ENCODE results near the gene TPM1. TPM values are rescaled to one million over a fixed set of nuclear protein-coding genes. Genes with fewer than 3 reads are reported as not detected.

TPM1 gene
- total RNA-seq, 1 donor from 2014 or later = 229 TPM

DNA sequence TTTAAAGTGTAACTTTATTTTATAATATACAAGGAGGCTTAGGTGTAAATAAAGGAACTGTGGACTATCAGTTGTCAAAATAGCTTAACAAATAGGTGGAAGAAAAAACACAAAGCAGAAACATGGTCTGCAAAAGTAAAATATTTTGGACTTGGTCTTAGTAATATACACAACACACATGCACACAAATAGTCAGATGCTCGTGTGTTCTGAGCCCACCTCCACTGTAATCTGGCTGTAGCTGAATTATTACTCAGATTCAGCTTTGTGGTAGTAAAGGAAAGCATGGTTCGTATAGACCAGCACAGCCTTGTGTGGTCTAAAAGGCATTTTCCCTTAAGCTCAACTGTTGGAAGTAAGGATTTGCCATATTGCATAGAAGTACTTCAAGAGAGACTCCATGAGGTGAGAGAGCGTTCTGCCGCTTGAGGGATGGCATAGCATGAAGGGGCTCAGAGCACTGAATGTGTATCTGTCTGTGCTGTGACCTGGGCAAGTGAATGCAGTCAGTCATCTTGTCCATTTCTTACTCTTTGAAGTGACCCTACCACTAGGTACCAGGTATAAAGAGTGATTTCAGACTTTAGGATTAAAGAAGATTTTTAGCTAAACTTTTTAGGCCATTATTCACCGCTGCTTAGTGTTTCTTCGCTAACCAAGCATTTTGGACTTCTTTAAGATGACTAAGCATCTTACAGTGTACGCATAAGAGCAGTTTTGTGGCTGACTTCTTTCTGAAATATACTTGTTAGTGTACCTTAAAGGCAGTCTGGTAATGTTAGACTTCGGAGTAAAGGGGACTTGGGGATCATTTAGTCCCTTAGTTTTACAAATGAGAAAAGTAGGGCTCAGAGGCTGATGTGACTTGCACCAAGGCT, 15.2 kb downstream of the TPM1 start:
- Histone ChIP-seq H3K4me3 (no peak overlapping the region), H3K27me3 (no peaks in the 10 kb centered on the region), H3K9me3 (no peaks in the 10 kb centered on the region), H3K36me3 (peaks cover 62% of the 10 kb centered on the region), H3K27ac (no peak overlapping the region), H3K4me1 (peaks cover 42% of the 10 kb centered on the region)
- intact Hi-C loops (cut with DNase I) = no loop called here
- TF ChIP-seq, protein P1, sequence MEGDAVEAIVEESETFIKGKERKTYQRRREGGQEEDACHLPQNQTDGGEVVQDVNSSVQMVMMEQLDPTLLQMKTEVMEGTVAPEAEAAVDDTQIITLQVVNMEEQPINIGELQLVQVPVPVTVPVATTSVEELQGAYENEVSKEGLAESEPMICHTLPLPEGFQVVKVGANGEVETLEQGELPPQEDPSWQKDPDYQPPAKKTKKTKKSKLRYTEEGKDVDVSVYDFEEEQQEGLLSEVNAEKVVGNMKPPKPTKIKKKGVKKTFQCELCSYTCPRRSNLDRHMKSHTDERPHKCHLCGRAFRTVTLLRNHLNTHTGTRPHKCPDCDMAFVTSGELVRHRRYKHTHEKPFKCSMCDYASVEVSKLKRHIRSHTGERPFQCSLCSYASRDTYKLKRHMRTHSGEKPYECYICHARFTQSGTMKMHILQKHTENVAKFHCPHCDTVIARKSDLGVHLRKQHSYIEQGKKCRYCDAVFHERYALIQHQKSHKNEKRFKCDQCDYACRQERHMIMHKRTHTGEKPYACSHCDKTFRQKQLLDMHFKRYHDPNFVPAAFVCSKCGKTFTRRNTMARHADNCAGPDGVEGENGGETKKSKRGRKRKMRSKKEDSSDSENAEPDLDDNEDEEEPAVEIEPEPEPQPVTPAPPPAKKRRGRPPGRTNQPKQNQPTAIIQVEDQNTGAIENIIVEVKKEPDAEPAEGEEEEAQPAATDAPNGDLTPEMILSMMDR (IDR thresholded peaks at IDR 0.05) = no peak
- DNase-seq (no peak), ATAC-seq (no peak)

- no peak for DNase-seq
- Histone ChIP-seq H3K4me1 (peaks cover 30% of the 10 kb centered on the region), H3K36me3 (peaks cover 76% of the 10 kb centered on the region), H3K27ac (peak overlapping the region; percentile 9), H3K9me3 (no peaks in the 10 kb centered on the region), H3K27me3 (no peaks in the 10 kb centered on the region), H3K4me3 (no peak overlapping the region)
- TF ChIP-seq, protein P1 (IDR thresholded peaks at IDR 0.05) = no peak
- no peak for ATAC-seq
- intact Hi-C loops (cut with DNase I) = no loop called here
These were observed 16.5 kb downstream of the TPM1 start for GRCh38 chr15:63059075-63059474.

DNA sequence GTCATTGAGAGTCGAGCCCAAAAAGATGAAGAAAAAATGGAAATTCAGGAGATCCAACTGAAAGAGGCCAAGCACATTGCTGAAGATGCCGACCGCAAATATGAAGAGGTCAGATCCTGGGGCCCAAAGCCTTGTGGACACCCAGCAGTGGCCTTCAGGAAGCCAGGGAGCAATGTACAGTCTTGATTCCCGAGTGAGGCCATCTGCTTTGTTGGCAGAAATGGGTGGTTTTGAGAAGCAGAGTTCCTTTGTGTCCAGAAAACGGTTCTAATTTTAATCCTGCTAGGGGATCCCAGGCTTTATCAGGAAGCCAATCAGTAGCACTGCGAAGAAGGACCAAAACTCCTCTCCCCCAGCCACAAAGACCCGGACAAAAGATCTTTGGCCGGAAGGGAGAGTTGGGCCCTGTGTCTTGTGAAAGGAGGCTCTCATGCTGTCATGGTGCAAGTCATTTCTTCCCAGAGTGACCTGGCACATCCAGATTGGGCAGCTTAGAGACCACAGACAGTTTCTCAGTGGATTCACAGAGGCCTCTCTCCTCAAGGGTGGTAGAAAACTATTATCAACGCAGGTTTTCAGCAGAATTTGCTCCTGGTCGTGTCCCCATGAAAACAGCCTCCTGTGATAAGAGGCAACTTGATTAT, 17.1 kb downstream of the TPM1 start:
- Histone ChIP-seq H3K27ac (peak overlapping the region; percentile 9), H3K4me3 (no peak overlapping the region), H3K9me3 (no peaks in the 10 kb centered on the region), H3K4me1 (peaks cover 24% of the 10 kb centered on the region), H3K36me3 (peaks cover 82% of the 10 kb centered on the region), H3K27me3 (no peaks in the 10 kb centered on the region)
- intact Hi-C loops (cut with DNase I) = no loop called here
- TF ChIP-seq, protein P1 (IDR thresholded peaks at IDR 0.05) = no peak
- DNase-seq (no peak), ATAC-seq (peak; percentile 52)

- intact Hi-C loops (cut with DNase I) = no loop called here
- no peak for ATAC-seq
- H3K36me3 ChIP-seq = peaks cover 92% of the 10 kb centered on the region
- TF ChIP-seq, protein P1 (IDR thresholded peaks at IDR 0.05) = no peak
- no peak for DNase-seq
- H3K27ac ChIP-seq = no peak overlapping the region
- no peaks in the 10 kb centered on the region for H3K9me3 ChIP-seq
- peaks cover 14% of the 10 kb centered on the region for H3K4me1 ChIP-seq
- H3K4me3 ChIP-seq = no peak overlapping the region
- H3K27me3 ChIP-seq = no peaks in the 10 kb centered on the region
These were observed 18.2 kb downstream of the TPM1 start for GRCh38 chr15:63060699-63061098.

GRCh38 chr15:63061975-63062374, 19.4 kb downstream of the TPM1 start:
- DNase-seq (no peak), ATAC-seq (no peak)
- Histone ChIP-seq H3K27ac (no peak overlapping the region), H3K9me3 (no peaks in the 10 kb centered on the region), H3K4me3 (no peak overlapping the region), H3K36me3 (peaks cover 98% of the 10 kb centered on the region), H3K27me3 (no peaks in the 10 kb centered on the region), H3K4me1 (peaks cover 9% of the 10 kb centered on the region)
- intact Hi-C loops (cut with DNase I) = no loop called here
- TF ChIP-seq, protein P1 (IDR thresholded peaks at IDR 0.05) = no peak

Data from upper lobe of right lung (tissue), 1 donor.